H7 (cell line): Measurements from ENCODE around the gene HRAS. TPM values are rescaled to one million over a fixed set of nuclear protein-coding genes. Genes with fewer than 3 reads are reported as not detected.

Experiments
- DNase-seq: peaks from one replicate; pipeline ENCODE4 v3.0.0; 2012
- H3K27me3 ChIP-seq: 2 replicates; pipeline ENCODE4 v1.6.0; 2011; ENCODE audit warnings: mild to moderate bottlenecking, low read length; ENCODE audit not compliant: control insufficient read depth, insufficient read depth
- H3K36me3 ChIP-seq: replicated peaks from 2 replicates; pipeline ENCODE4 v1.5.1; 2011; ENCODE audit warnings: low read length; ENCODE audit not compliant: control insufficient read depth, insufficient read depth
- H3K4me3 ChIP-seq: 2 replicates; pipeline ENCODE4 v1.5.1; 2011; ENCODE audit warnings: low read depth, mild to moderate bottlenecking, control low read depth, low read length, moderate library complexity; ENCODE audit not compliant: insufficient read depth
- total RNA-seq: library from RNA; depleted of rRNA; stranded (reverse); fragments of >200 nt; shearing (Covaris generic); gene quantifications from 2 replicates; pipeline ENCODE4 v1.2.3, GENCODE V29; 2014

Gene HRAS
- total RNA-seq, 1 experiment from 2014 or later = 57.9 TPM

- peaks cover 3% of the 10 kb centered on the region for H3K36me3 ChIP-seq
- H3K27me3 ChIP-seq = peaks cover 11% of the 10 kb centered on the region
- DNase-seq = no peak
- peak overlapping the region; percentile 87 for H3K4me3 ChIP-seq
Measured at GRCh38 chr11:535210-535518, 212 bp downstream of the HRAS start.

- peaks cover 3% of the 10 kb centered on the region for H3K36me3 ChIP-seq
- DNase-seq = peak; percentile 87
- H3K4me3 ChIP-seq = peak overlapping the region; percentile 87
- H3K27me3 ChIP-seq = peaks cover 11% of the 10 kb centered on the region
Measured at GRCh38 chr11:534396-535209, 773 bp downstream of the HRAS start.

- peak; percentile 48 for DNase-seq
- H3K4me3 ChIP-seq = no peak overlapping the region
- peaks cover 11% of the 10 kb centered on the region for H3K27me3 ChIP-seq
- H3K36me3 ChIP-seq = peaks cover 3% of the 10 kb centered on the region
Measured at GRCh38 chr11:533586-534395, 1.6 kb downstream of the HRAS start.

GRCh38 chr11:532986-533585, 2.3 kb downstream of the HRAS start:
- Histone ChIP-seq H3K27me3 (peaks cover 11% of the 10 kb centered on the region), H3K4me3 (no peak overlapping the region), H3K36me3 (peaks cover 3% of the 10 kb centered on the region)
- peak; percentile 53 for DNase-seq

GRCh38 chr11:532527-532985, 2.8 kb downstream of the HRAS start:
- H3K27me3 ChIP-seq = peaks cover 10% of the 10 kb centered on the region
- peaks cover 3% of the 10 kb centered on the region for H3K36me3 ChIP-seq
- DNase-seq = peak; percentile 62
- no peak overlapping the region for H3K4me3 ChIP-seq

- DNase-seq = peak; percentile 42
- H3K36me3 ChIP-seq = peaks cover 3% of the 10 kb centered on the region
- H3K4me3 ChIP-seq = no peak overlapping the region
- peaks cover 6% of the 10 kb centered on the region for H3K27me3 ChIP-seq
Measured at GRCh38 chr11:531919-532526, 3.4 kb downstream of the HRAS start.

GRCh38 chr11:530960-531831, 4.2 kb downstream of the HRAS start:
- DNase-seq = peak; percentile 63
- Histone ChIP-seq H3K27me3 (no peaks in the 10 kb centered on the region), H3K36me3 (peaks cover 3% of the 10 kb centered on the region), H3K4me3 (no peak overlapping the region)

GRCh38 chr11:529728-530411, 5.5 kb downstream of the HRAS start:
- H3K4me3 ChIP-seq = no peak overlapping the region
- no peaks in the 10 kb centered on the region for H3K27me3 ChIP-seq
- peaks cover 3% of the 10 kb centered on the region for H3K36me3 ChIP-seq
- DNase-seq = peak; percentile 58

- peak; percentile 66 for DNase-seq
- H3K4me3 ChIP-seq = no peak overlapping the region
- H3K27me3 ChIP-seq = no peaks in the 10 kb centered on the region
- peaks cover 3% of the 10 kb centered on the region for H3K36me3 ChIP-seq
Measured at GRCh38 chr11:528815-529727, 6.3 kb downstream of the HRAS start.

GRCh38 chr11:528166-528814, 7.1 kb downstream of the HRAS start:
- peaks cover 3% of the 10 kb centered on the region for H3K36me3 ChIP-seq
- DNase-seq = peak; percentile 62
- H3K4me3 ChIP-seq = no peak overlapping the region
- H3K27me3 ChIP-seq = no peaks in the 10 kb centered on the region

- DNase-seq = peak; percentile 48
- H3K4me3 ChIP-seq = no peak overlapping the region
- H3K36me3 ChIP-seq = no peaks in the 10 kb centered on the region
- no peaks in the 10 kb centered on the region for H3K27me3 ChIP-seq
Measured at GRCh38 chr11:526192-526591, 9.2 kb downstream of the HRAS start.

- no peak for DNase-seq
- H3K27me3 ChIP-seq = no peaks in the 10 kb centered on the region
- H3K36me3 ChIP-seq = no peaks in the 10 kb centered on the region
- no peak overlapping the region for H3K4me3 ChIP-seq
Measured at GRCh38 chr11:521177-521688, 14.1 kb downstream of the HRAS start.
